Hippocampal formation (tissue), 2 donors: Measurements from ENCODE around the gene RNU1-4.
"Not testable (repeated sequence)": the region's sequence is repeated elsewhere in the genome, so short reads cannot be mapped to it uniquely, and the experiment has no call there.

ENCODE experiments used
- DNase-seq, 2 donors: peaks; one replicate each; lab custom pipeline; 2025; lab: John Stamatoyannopoulos, UW

The RNU1-4 gene

GRCh38 chr1:16728243-16728949, 11.9 kb upstream of the RNU1-4 start:
- DNase-seq, result not testable (repeated sequence)

GRCh38 chr1:16732254-16732896, 7.9 kb upstream of the RNU1-4 start:
- DNase-seq, result not testable (repeated sequence)

GRCh38 chr1:16741230-16741629, 914 bp downstream of the RNU1-4 start:
- DNase-seq, result not testable (repeated sequence)

GRCh38 chr1:16747660-16748059, 7.3 kb downstream of the RNU1-4 start:
- not testable (repeated sequence) for DNase-seq

GRCh38 chr1:16748710-16749109, 8.4 kb downstream of the RNU1-4 start:
- not testable (repeated sequence) for DNase-seq

GRCh38 chr1:16749910-16750888, 9.9 kb downstream of the RNU1-4 start:
- DNase-seq, result not testable (repeated sequence)

- DNase-seq, result not testable (repeated sequence)
Observed at GRCh38 chr1:16752770-16753169, 12.5 kb downstream of the RNU1-4 start.

- DNase-seq, result not testable (repeated sequence)
Observed at GRCh38 chr1:16755385-16755784, 15.1 kb downstream of the RNU1-4 start.

GRCh38 chr1:16755932-16756331, 15.6 kb downstream of the RNU1-4 start:
- DNase-seq, result not testable (repeated sequence)

- not testable (repeated sequence) for DNase-seq
Observed at GRCh38 chr1:16757574-16757973, 17.3 kb downstream of the RNU1-4 start.

GRCh38 chr1:16758060-16758459, 17.7 kb downstream of the RNU1-4 start:
- not testable (repeated sequence) for DNase-seq

GRCh38 chr1:16759041-16759493, 18.8 kb downstream of the RNU1-4 start:
- not testable (repeated sequence) for DNase-seq

- not testable (repeated sequence) for DNase-seq
Observed at GRCh38 chr1:16759650-16760455, 19.5 kb downstream of the RNU1-4 start.

GRCh38 chr1:16760456-16760765, 20.1 kb downstream of the RNU1-4 start:
- DNase-seq, result not testable (repeated sequence)

- DNase-seq, result not testable (repeated sequence)
Observed at GRCh38 chr1:16760801-16761200, 20.5 kb downstream of the RNU1-4 start.

- not testable (repeated sequence) for DNase-seq
Observed at GRCh38 chr1:16764248-16764819, 24.0 kb downstream of the RNU1-4 start.

GRCh38 chr1:16764820-16765655, 24.7 kb downstream of the RNU1-4 start:
- peak in 1 of 2 donors; percentile 44 for DNase-seq

- peak; percentile 22 to 45 for DNase-seq
Observed at GRCh38 chr1:16765731-16766605, 25.7 kb downstream of the RNU1-4 start.

GRCh38 chr1:16766689-16767256, 26.5 kb downstream of the RNU1-4 start:
- not testable (repeated sequence) for DNase-seq
